Measurements from ENCODE around the gene HDAC3. TPM values are rescaled to one million over a fixed set of nuclear protein-coding genes. Genes with fewer than 3 reads are reported as not detected.

The HDAC3 gene
- total RNA-seq, 4 donors from 2014 or later: 35.4 to 77.8 (median 37.7) TPM

GRCh38 chr5:141597814-141598213 is 38.8 kb downstream of the HDAC3 start:
- no peaks in the 10 kb centered on the region for H3K9me3 ChIP-seq
- peaks cover 0 to 12% (median 0%) of the 10 kb centered on the region in 3 donors for H3K4me1 ChIP-seq
- peaks cover 0 to 7% of the 10 kb centered on the region in 2 donors for H3K36me3 ChIP-seq
- ATAC-seq: no peak
- 86 to 93% methylated on average over 2 of the region's 2 CpGs for WGBS, 2 donors (ENCODE audit: low coverage in 1 of 2)
- no peaks in the 10 kb centered on the region for H3K27me3 ChIP-seq
- H3K27ac ChIP-seq: no peak overlapping the region
- TF ChIP-seq POLR2A (IDR thresholded peaks at IDR 0.05): no peak
- TF ChIP-seq POLR2AphosphoS5 (IDR thresholded peaks at IDR 0.05): no peak
- TF ChIP-seq CTCF (IDR thresholded peaks at IDR 0.05): no peak
- TF ChIP-seq EP300 (IDR thresholded peaks at IDR 0.05): no peak
- H3K4me3 ChIP-seq: no peak overlapping the region

GRCh38 chr5:141597394-141597793 is 39.3 kb downstream of the HDAC3 start:
- 81 to 86% methylated on average over 2 of the region's 2 CpGs for WGBS, 2 donors (ENCODE audit: low coverage in 1 of 2)
- no peak for TF ChIP-seq POLR2A (IDR thresholded peaks at IDR 0.05)
- no peak for TF ChIP-seq EP300 (IDR thresholded peaks at IDR 0.05)
- no peak for TF ChIP-seq POLR2AphosphoS5 (IDR thresholded peaks at IDR 0.05)
- no peak for TF ChIP-seq CTCF (IDR thresholded peaks at IDR 0.05)
- Histone ChIP-seq H3K4me1 (peaks cover 0 to 13% (median 0%) of the 10 kb centered on the region in 3 donors), H3K4me3 (no peak overlapping the region), H3K27ac (no peak overlapping the region), H3K9me3 (no peaks in the 10 kb centered on the region), H3K27me3 (no peaks in the 10 kb centered on the region), H3K36me3 (peaks cover 0 to 7% of the 10 kb centered on the region in 2 donors)
- ATAC-seq: no peak

GRCh38 chr5:141596867-141597266 is 39.8 kb downstream of the HDAC3 start:
- no peak for ATAC-seq
- 100% methylated on average over 1 of the region's 1 CpG for WGBS, 2 donors (ENCODE audit: low coverage in 1 of 2)
- Histone ChIP-seq H3K27me3 (no peaks in the 10 kb centered on the region), H3K4me1 (peaks cover 0 to 18% (median 0%) of the 10 kb centered on the region in 3 donors), H3K9me3 (no peaks in the 10 kb centered on the region), H3K27ac (no peak overlapping the region), H3K4me3 (no peak overlapping the region), H3K36me3 (peaks cover 0 to 7% of the 10 kb centered on the region in 2 donors)
- TF ChIP-seq POLR2A (IDR thresholded peaks at IDR 0.05): no peak
- TF ChIP-seq EP300 (IDR thresholded peaks at IDR 0.05): no peak
- TF ChIP-seq CTCF (IDR thresholded peaks at IDR 0.05): no peak
- TF ChIP-seq POLR2AphosphoS5 (IDR thresholded peaks at IDR 0.05): no peak

- H3K9me3 ChIP-seq: no peaks in the 10 kb centered on the region
- 17 to 78% methylated on average over 1 to 2 of the region's 2 CpGs for WGBS, 2 donors (ENCODE audit: low coverage in 1 of 2)
- H3K27me3 ChIP-seq: no peaks in the 10 kb centered on the region
- H3K4me1 ChIP-seq: peaks cover 0 to 6% (median 0%) of the 10 kb centered on the region in 3 donors
- ATAC-seq: no peak
- H3K27ac ChIP-seq: no peak overlapping the region
- H3K4me3 ChIP-seq: no peak overlapping the region
- H3K36me3 ChIP-seq: peaks cover 3 to 28% of the 10 kb centered on the region in 2 donors
- TF ChIP-seq POLR2AphosphoS5 (IDR thresholded peaks at IDR 0.05) (no peak), EP300 (IDR thresholded peaks at IDR 0.05) (no peak), CTCF (IDR thresholded peaks at IDR 0.05) (no peak), POLR2A (IDR thresholded peaks at IDR 0.05) (no peak)
These were observed 46.5 kb downstream of the HDAC3 start for GRCh38 chr5:141590127-141590526.

GRCh38 chr5:141586246-141586645 is 50.4 kb downstream of the HDAC3 start:
- TF ChIP-seq CTCF (IDR thresholded peaks at IDR 0.05): no peak
- no peak for TF ChIP-seq POLR2AphosphoS5 (IDR thresholded peaks at IDR 0.05)
- TF ChIP-seq POLR2A (IDR thresholded peaks at IDR 0.05): no peak
- no peak for TF ChIP-seq EP300 (IDR thresholded peaks at IDR 0.05)
- no peak for ATAC-seq
- Histone ChIP-seq H3K27me3 (no peaks in the 10 kb centered on the region), H3K27ac (no peak overlapping the region), H3K4me3 (no peak overlapping the region), H3K36me3 (peaks cover 3 to 59% of the 10 kb centered on the region in 2 donors), H3K9me3 (no peaks in the 10 kb centered on the region), H3K4me1 (no peaks in the 10 kb centered on the region)
- 64 to 89% methylated on average over 1 of the region's 1 CpG for WGBS, 2 donors (ENCODE audit: low coverage in 1 of 2)

Measured in gastroesophageal sphincter (tissue), 4 donors.